Stomach (tissue), 4 donors: ENCODE results near the gene AVL9.

Source experiments
- CTCF ChIP-seq, 7 experiments: fragments of 450-650 bp in 4 of 7; fragments of 200-600 bp in 3 of 7; sonication (generic) in 3 of 7; IDR thresholded peaks; one replicate each; pipeline ENCODE4 v1.5.1; 2016 to 2019; ENCODE audit warnings: antibody characterized with exemption in 7 of 7, control low read depth in 2 of 7, mild to moderate bottlenecking in 1 of 7
- EP300 ChIP-seq: sonication (generic); formaldehyde crosslinking; IDR thresholded peaks from one replicate; pipeline ENCODE4 v1.6.1; 2017; ENCODE audit warnings: antibody characterized with exemption
- POLR2A ChIP-seq, 4 donors: fragments of 450-650 bp; IDR thresholded peaks; one replicate each; pipeline ENCODE4 v1.6.1; 2016; ENCODE audit warnings: antibody characterized with exemption in 4 of 4, control low read depth in 2 of 4, mild to moderate bottlenecking in 1 of 4, moderate library complexity in 1 of 4
- POLR2AphosphoS5 ChIP-seq, 3 donors: sonication (generic); formaldehyde crosslinking; IDR thresholded peaks; one replicate each; pipeline ENCODE4 v1.6.1; 2016; ENCODE audit warnings: antibody characterized with exemption in 3 of 3

GRCh38 chr7:32490127-32490796, 5.0 kb upstream of the AVL9 start, which contains the start of gene LSM5:
- TF ChIP-seq POLR2A (IDR thresholded peaks at IDR 0.05) (no peak), CTCF (IDR thresholded peaks at IDR 0.05) (no peak), EP300 (no peak), POLR2AphosphoS5 (IDR thresholded peaks at IDR 0.05) (peak; percentile 76 to 88 (median 83))
